SK-N-SH (cell line): Measurements from ENCODE around the gene COL25A1. TPM values are rescaled to one million over a fixed set of nuclear protein-coding genes. Genes with fewer than 3 reads are reported as not detected.

ENCODE experiments used
- CTCF ChIA-PET: fragments of 300-600, 350-600 bp; formaldehyde crosslinking; extraction: SDS; loops from one replicate; lab custom pipeline; 2021; lab: Yijun Ruan, JAX
- POLR2A ChIA-PET: fragments of 350-600 bp; sonication (Branson Sonifier 250); formaldehyde crosslinking; extraction: SDS; loops from one replicate; lab custom pipeline; 2020; ENCODE audit warnings: antibody characterized with exemption, inconsistent platforms; lab: Yijun Ruan, JAX
- DNase-seq: peaks from one replicate; pipeline ENCODE4 v3.0.0; 2012
- H2AFZ ChIP-seq: fragments of 200-600 bp; sonication (generic); 2 replicates; pipeline ENCODE4 v1.8.1; 2016; ENCODE audit warnings: antibody characterized with exemption, mild to moderate bottlenecking, low read depth
- H3F3A ChIP-seq: fragments of 200-600 bp; sonication (generic); replicated peaks from 2 replicates; pipeline ENCODE3; 2016; ENCODE audit warnings: antibody characterized with exemption, mild to moderate bottlenecking; ENCODE audit not compliant: insufficient read depth
- H3K27ac ChIP-seq, 2 experiments: fragments of 200-500 bp in 1 of 2; fragments of 200-600 bp in 1 of 2; sonication (Bioruptor generic) in 1 of 2; sonication (generic), shearing (Covaris generic) in 1 of 2; 2 replicates each; pipeline versions ENCODE4 v1.5.1 to v1.6.1; 2014 to 2016; ENCODE audit warnings: low read depth in 2 of 2, inconsistent platforms in 1 of 2, low read length in 1 of 2, mild to moderate bottlenecking in 1 of 2, mixed read lengths in 1 of 2
- H3K27me3 ChIP-seq: fragments of 200-600 bp; sonication (generic), shearing (Covaris generic); 2 replicates; pipeline ENCODE4 v1.6.1; 2016; ENCODE audit warnings: mixed run types; ENCODE audit not compliant: insufficient read depth
- H3K36me3 ChIP-seq, 2 experiments: fragments of 200-500 bp in 1 of 2; fragments of 200-600 bp in 1 of 2; sonication (Bioruptor generic) in 1 of 2; sonication (generic) in 1 of 2; replicated peaks in 1 of 2; 2 replicates each; pipeline versions ENCODE3 to v1.5.1; 2014 to 2016; ENCODE audit warnings: low read length in 1 of 2, mild to moderate bottlenecking in 1 of 2; ENCODE audit not compliant: insufficient read depth in 2 of 2, control insufficient read depth in 1 of 2
- H3K4me1 ChIP-seq, 2 experiments: fragments of 200-500 bp in 1 of 2; fragments of 200-600 bp in 1 of 2; sonication (Bioruptor generic) in 1 of 2; sonication (generic), shearing (Covaris generic) in 1 of 2; 2 replicates each; pipeline versions ENCODE4 v1.5.1 to v1.6.1; 2014 to 2016; ENCODE audit warnings: low read depth in 1 of 2, low read length in 1 of 2, mixed run types in 1 of 2; ENCODE audit not compliant: insufficient read depth in 2 of 2, control insufficient read depth in 1 of 2
- H3K4me2 ChIP-seq: fragments of 200-600 bp; sonication (generic), shearing (Covaris generic); 2 replicates; pipeline ENCODE4 v1.6.1; 2017; ENCODE audit warnings: mixed run types
- H3K4me3 ChIP-seq, 2 experiments: fragments of 200-500 bp in 1 of 2; fragments of 200-600 bp in 1 of 2; sonication (Bioruptor generic) in 1 of 2; sonication (generic), shearing (Covaris generic) in 1 of 2; 2 replicates each; pipeline versions ENCODE4 v1.5.1 to v1.8.1; 2014 to 2016; ENCODE audit warnings: low read depth in 2 of 2, inconsistent platforms in 1 of 2, low read length in 1 of 2, mild to moderate bottlenecking in 1 of 2, mixed read lengths in 1 of 2, moderate library complexity in 1 of 2
- H3K79me2 ChIP-seq: fragments of 200-600 bp; sonication (generic); 2 replicates; pipeline ENCODE4 v1.8.1; 2017; ENCODE audit warnings: mild to moderate bottlenecking; ENCODE audit not compliant: insufficient read depth
- H3K9ac ChIP-seq: fragments of 200-600 bp; sonication (generic); 2 replicates; pipeline ENCODE4 v1.6.1; 2017; ENCODE audit warnings: mixed run types
- H3K9me2 ChIP-seq: fragments of 200-600 bp; sonication (generic); 2 replicates; pipeline ENCODE4 v1.6.1; 2017; ENCODE audit warnings: mixed run types
- H3K9me3 ChIP-seq: fragments of 200-600 bp; sonication (generic); 2 replicates; pipeline ENCODE4 v1.6.1; 2017; ENCODE audit warnings: mixed run types, mild to moderate bottlenecking, moderate library complexity
- H4K20me1 ChIP-seq: fragments of 200-600 bp; sonication (generic); 2 replicates; pipeline ENCODE4 v1.6.1; 2017; ENCODE audit warnings: mild to moderate bottlenecking, mixed run types; ENCODE audit not compliant: insufficient read depth
- CTCF ChIP-seq: fragments of 200-600 bp; sonication (generic); IDR thresholded peaks from 2 replicates; pipeline ENCODE4 v1.6.1; 2017; ENCODE audit warnings: antibody characterized with exemption, mild to moderate bottlenecking, moderate library complexity
- EP300 ChIP-seq, 2 experiments: IDR thresholded peaks; 2 replicates each; pipeline versions ENCODE4 v1.4.0 to v1.6.1; 2012; ENCODE audit warnings: borderline replicate concordance in 1 of 2, low read depth in 1 of 2, low read length in 1 of 2
- EZH2phosphoT487 ChIP-seq: fragments of 200-600 bp; sonication (generic); IDR thresholded peaks from 2 replicates; pipeline ENCODE4 v1.6.1; 2017; ENCODE audit warnings: low read depth, mixed run types, mild to moderate bottlenecking, antibody characterized with exemption, moderate library complexity, borderline replicate concordance
- GABPA ChIP-seq: IDR thresholded peaks from 2 replicates; pipeline ENCODE4 v1.4.0; 2012; ENCODE audit warnings: low read depth, mild to moderate bottlenecking
- IRF3 ChIP-seq: fragments of 150-350 bp; IDR thresholded peaks from 2 replicates; pipeline ENCODE4 v1.6.1; 2016; ENCODE audit warnings: mild to moderate bottlenecking, low read depth, low read length
- MEF2A ChIP-seq: IDR thresholded peaks from 2 replicates; pipeline ENCODE4 v1.4.0; 2012; ENCODE audit warnings: low read depth, borderline replicate concordance
- MXI1 ChIP-seq: IDR thresholded peaks from 2 replicates; pipeline ENCODE4 v1.6.1; 2012; ENCODE audit warnings: mild to moderate bottlenecking, low read depth, low read length, improper control_type of control experiment
- NFIC ChIP-seq: IDR thresholded peaks from 2 replicates; pipeline ENCODE4 v1.4.0; 2012; ENCODE audit warnings: borderline replicate concordance
- PBX3 ChIP-seq: IDR thresholded peaks from 2 replicates; pipeline ENCODE4; 2012
- POLR2AphosphoS5 ChIP-seq: IDR thresholded peaks from 2 replicates; pipeline ENCODE4 v1.6.1; 2012; ENCODE audit warnings: low read depth, low read length
- RXRA ChIP-seq: IDR thresholded peaks from 2 replicates; pipeline ENCODE4 v1.4.0; 2012; ENCODE audit warnings: low read depth, mild to moderate bottlenecking, borderline replicate concordance
- SIN3A ChIP-seq: IDR thresholded peaks from 2 replicates; pipeline ENCODE4 v1.6.1; 2012; ENCODE audit warnings: low read depth, mild to moderate bottlenecking, low read length, moderate library complexity, borderline replicate concordance
- USF2 ChIP-seq: fragments of 150-350 bp; IDR thresholded peaks from 2 replicates; pipeline ENCODE4 v1.6.1; 2017; ENCODE audit warnings: antibody characterized with exemption, low read length, low read depth, borderline replicate concordance
- YY1 ChIP-seq: IDR thresholded peaks from 2 replicates; pipeline ENCODE4 v1.4.0; 2012; ENCODE audit warnings: low read depth, mild to moderate bottlenecking
- ZBTB33 ChIP-seq: IDR thresholded peaks from 2 replicates; pipeline ENCODE4 v1.4.0; 2012; ENCODE audit warnings: low read depth, borderline replicate concordance
- WGBS: methylation state at CpG from one replicate; pipeline ENCODE4 v1.1.6; 2017; ENCODE audit warnings: low lambda C conversion rate; 5-methylcytosine and 5-hydroxymethylcytosine counted together
- polyA plus RNA-seq, 3 experiments: library from polyadenylated mRNA; depleted of rRNA; stranded (reverse); fragments of >200 nt; gene quantifications; 2 replicates each; pipeline ENCODE4 v1.2.3, GENCODE V29; 2012

The COL25A1 gene
- polyA plus RNA-seq, 1 of the 3 experiments (the other 2 are of a cell fraction), result not detected

- no peaks in the 10 kb centered on the region for H3K27me3 ChIP-seq
- 0% methylated on average over 2 of the region's 2 CpGs for WGBS
- no peak overlapping the region for H3K4me3 ChIP-seq
- H3K36me3 ChIP-seq, result no peaks in the 10 kb centered on the region
- H2AFZ ChIP-seq, result no peak overlapping the region
- H4K20me1 ChIP-seq, result no peaks in the 10 kb centered on the region
- CTCF ChIA-PET, result no interaction called here
- H3K27ac ChIP-seq, result no peak overlapping the region
- H3K9me2 ChIP-seq, result no peaks in the 10 kb centered on the region
- no peak overlapping the region for H3K9ac ChIP-seq
- TF ChIP-seq NFIC, result no peak
- no peak for TF ChIP-seq EP300 (IDR thresholded peaks at IDR 0.05; ENCODE audit: borderline replicate concordance in 1 of 2, low read depth in 1 of 2, low read length in 1 of 2)
- no peak for TF ChIP-seq ZBTB33
- TF ChIP-seq SIN3A, result no peak
- no peak for TF ChIP-seq EZH2phosphoT487
- TF ChIP-seq USF2, result no peak
- no peak for TF ChIP-seq CTCF
- TF ChIP-seq POLR2AphosphoS5, result no peak
- no peak for TF ChIP-seq GABPA
- no peak for TF ChIP-seq IRF3
- TF ChIP-seq RXRA, result no peak
- TF ChIP-seq YY1, result no peak
- no peak for TF ChIP-seq MXI1
- no peak for TF ChIP-seq MEF2A
- no peak for TF ChIP-seq PBX3
- TF ChIP-seq, all 33 proteins: peak for 0
- no peak for DNase-seq
- Histone ChIP-seq H3K79me2 (no peaks in the 10 kb centered on the region), H3K4me1 (peaks cover 0 to 8% of the 10 kb centered on the region in 2 experiments; a peak in 1 of 4 replicates), H3F3A (no peaks in the 10 kb centered on the region), H3K9me3 (no peaks in the 10 kb centered on the region), H3K4me2 (no peak overlapping the region)
- POLR2A ChIA-PET, result no interaction called here
Observed at GRCh38 chr4:109007976-109008375, 294.5 kb downstream of the COL25A1 start.
